Right atrium auricular region (tissue), 2 donors: ENCODE measurements around the gene WNT9A. TPM values are rescaled to one million over a fixed set of nuclear protein-coding genes. Genes with fewer than 3 reads are reported as not detected.

Source experiments
- DNase-seq: peaks from one replicate; pipeline ENCODE4 v3.0.0-alpha.2; 2019; ENCODE audit warnings: low spot score
- H3K27ac ChIP-seq, 2 donors: fragments of 200-600 bp; sonication (generic); 1 replicate in 1 of 2; 2 replicates in 1 of 2; pipeline ENCODE4 v1.5.1; 2016 to 2019
- H3K27me3 ChIP-seq, 2 donors: fragments of 200-600 bp; sonication (generic); one replicate each; pipeline versions ENCODE4 v1.5.1 to v1.6.0; 2017 to 2019
- H3K36me3 ChIP-seq: fragments of 200-600 bp; sonication (generic); one replicate; pipeline ENCODE4 v1.5.1; 2016
- H3K4me1 ChIP-seq, 2 donors: fragments of 200-600 bp; sonication (generic); one replicate each; pipeline versions ENCODE4 v1.5.1 to v1.6.0; 2017 to 2019
- H3K4me3 ChIP-seq, 2 donors: fragments of 200-600 bp; sonication (generic); 1 replicate in 1 of 2; 2 replicates in 1 of 2; pipeline ENCODE4 v1.5.1; 2017 to 2019; ENCODE audit warnings: mild to moderate bottlenecking in 1 of 2, moderate library complexity in 1 of 2
- H3K9me3 ChIP-seq, 2 donors: fragments of 200-600 bp; sonication (generic); one replicate each; pipeline ENCODE4 v1.5.1; 2019
- total RNA-seq, 2 donors: library from RNA; depleted of rRNA; stranded (reverse); fragments of >200 nt; gene quantifications; one replicate each; pipeline ENCODE4 v1.1.0, GENCODE V29; 2016
- TF ChIP-seq, protein P1 (sequence below), 2 donors: fragments of 200-600 bp; sonication (generic); IDR thresholded peaks; one replicate each; pipeline ENCODE4 v1.5.1; 2019; ENCODE audit warnings: antibody characterized with exemption in 2 of 2

The WNT9A gene
- total RNA-seq, 2 donors from 2014 or later, result 0.78 to 2.2 TPM

DNA sequence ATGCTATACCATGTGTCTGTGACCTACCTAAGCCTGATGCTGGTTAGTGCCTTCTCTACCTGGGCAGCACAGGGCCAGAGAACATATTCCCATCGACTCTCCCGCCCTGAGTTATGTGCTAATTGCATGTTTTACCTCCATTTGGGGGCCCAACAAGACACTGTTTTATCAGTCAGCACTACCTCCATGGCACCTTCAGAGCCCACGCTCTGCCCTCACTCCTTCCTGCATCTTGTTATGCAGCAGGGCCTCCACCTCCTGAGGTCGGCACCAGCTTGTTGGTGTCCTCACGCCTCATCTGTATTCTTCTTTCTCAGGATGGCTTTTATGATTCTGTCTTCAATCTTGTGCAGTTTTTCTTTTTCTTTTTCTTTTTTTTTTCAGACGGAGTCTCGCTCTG, 11.9 kb downstream of the WNT9A start:
- Histone ChIP-seq H3K4me1 (no peaks in the 10 kb centered on the region), H3K9me3 (no peaks in the 10 kb centered on the region), H3K27ac (no peak overlapping the region), H3K4me3 (no peak overlapping the region), H3K27me3 (no peaks in the 10 kb centered on the region), H3K36me3 (no peaks in the 10 kb centered on the region)
- TF ChIP-seq, protein P1, sequence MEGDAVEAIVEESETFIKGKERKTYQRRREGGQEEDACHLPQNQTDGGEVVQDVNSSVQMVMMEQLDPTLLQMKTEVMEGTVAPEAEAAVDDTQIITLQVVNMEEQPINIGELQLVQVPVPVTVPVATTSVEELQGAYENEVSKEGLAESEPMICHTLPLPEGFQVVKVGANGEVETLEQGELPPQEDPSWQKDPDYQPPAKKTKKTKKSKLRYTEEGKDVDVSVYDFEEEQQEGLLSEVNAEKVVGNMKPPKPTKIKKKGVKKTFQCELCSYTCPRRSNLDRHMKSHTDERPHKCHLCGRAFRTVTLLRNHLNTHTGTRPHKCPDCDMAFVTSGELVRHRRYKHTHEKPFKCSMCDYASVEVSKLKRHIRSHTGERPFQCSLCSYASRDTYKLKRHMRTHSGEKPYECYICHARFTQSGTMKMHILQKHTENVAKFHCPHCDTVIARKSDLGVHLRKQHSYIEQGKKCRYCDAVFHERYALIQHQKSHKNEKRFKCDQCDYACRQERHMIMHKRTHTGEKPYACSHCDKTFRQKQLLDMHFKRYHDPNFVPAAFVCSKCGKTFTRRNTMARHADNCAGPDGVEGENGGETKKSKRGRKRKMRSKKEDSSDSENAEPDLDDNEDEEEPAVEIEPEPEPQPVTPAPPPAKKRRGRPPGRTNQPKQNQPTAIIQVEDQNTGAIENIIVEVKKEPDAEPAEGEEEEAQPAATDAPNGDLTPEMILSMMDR (IDR thresholded peaks at IDR 0.05), result no peak
- no peak for DNase-seq

DNA sequence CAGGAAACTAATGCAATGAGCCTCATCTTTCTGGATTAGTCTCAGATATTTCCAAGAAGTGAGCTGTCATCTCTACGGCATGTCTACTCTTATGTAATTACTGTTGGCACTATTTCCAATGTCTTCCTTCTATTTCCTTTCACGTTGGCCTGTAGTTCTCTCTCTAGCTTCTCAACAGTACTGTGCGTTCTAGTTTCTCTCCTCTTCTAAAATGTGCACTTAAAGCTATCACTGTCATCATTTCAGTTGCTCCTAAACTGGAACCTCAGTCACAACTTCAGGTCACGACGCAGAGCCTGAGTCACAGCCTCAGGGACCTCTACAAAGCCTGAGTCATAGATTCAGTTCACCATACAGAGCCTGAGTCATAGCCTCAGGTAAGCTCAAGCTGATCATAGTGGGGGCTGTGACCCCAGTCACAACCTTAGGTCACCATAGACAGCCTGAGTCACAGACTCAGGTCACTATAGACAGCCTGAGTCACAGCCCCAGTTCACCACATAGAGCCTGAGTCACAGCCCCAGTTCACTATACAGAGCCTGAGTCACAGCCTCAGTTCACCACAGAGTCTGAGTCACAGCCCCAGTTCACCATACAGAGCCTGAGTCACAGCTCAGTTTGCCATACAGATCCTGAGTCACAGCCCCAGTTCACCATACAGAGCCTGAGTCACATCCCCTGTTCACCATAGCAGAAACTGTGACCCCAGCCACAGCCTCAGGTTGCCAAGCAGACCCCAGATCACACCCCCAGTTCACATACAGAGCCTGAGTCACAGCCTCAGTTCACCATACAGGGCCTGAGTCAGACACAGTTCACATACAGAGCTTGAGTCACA, 13.0 kb downstream of the WNT9A start:
- H3K36me3 ChIP-seq, result no peaks in the 10 kb centered on the region
- TF ChIP-seq, protein P1 (IDR thresholded peaks at IDR 0.05), result no peak
- no peaks in the 10 kb centered on the region for H3K4me1 ChIP-seq
- no peak overlapping the region for H3K4me3 ChIP-seq
- H3K27ac ChIP-seq, result peak overlapping the region in 1 of 2 donors; percentile 40
- H3K27me3 ChIP-seq, result no peaks in the 10 kb centered on the region
- H3K9me3 ChIP-seq, result no peaks in the 10 kb centered on the region
- peak; percentile 68 for DNase-seq

DNA sequence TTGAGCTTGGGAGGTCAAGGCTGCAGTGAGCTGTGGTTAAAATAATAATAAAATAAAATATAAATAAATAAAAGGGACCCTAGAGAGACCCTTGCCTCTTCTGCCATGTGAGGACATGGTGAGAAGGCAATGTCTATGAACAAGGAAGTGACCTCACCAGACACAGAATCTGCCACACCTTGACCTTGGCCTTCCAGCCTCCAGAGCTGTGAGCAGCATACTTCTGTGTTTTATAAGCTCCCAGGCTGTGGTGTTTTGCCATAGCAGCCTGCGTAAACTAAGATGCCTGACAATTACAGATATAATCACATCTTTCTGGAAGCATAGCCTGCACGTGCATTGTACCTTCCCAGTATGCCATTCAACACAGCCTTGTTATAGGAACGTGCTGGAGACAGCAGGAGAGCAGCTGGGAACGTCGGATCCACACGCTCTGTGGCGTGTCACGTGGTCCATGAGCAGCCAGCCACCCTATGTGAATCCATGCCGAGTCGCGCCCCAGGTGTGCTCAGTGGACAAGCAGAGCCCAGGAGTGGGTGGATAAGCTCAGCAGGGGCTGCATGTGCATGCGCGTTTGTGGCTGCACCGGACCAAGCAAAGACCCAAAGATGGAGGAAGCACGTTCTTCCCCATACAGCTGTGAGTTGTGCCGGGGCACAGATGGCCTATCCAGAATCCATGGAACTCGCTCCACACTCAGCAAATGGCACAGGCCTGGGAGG, 17.8 kb downstream of the WNT9A start:
- no peak for DNase-seq

DNA sequence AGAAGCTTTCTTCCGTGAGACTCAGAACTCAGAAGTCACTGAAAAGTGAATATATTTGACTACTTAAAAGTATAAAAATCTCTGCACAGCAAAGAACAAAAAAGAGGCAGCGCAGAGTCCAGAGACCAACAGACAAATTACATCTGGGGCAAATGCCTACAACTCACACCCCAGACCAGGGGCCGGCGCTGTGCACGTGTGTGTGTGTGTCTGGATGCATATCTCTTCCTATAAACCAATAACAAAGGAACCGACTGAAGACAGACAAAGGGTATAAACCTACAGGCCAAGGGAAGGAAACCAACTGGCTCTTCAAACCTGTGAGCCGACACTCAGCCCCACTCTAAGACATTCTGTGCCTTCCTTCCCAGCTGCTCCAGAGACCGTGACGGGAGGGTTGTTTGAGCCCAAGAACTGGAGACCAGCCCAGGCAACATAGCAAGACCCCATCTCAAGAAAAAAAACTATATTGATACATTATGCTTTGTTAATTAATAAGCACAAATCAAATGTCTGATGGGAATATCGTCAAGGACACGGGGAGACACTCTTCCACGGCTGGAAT, 18.8 kb downstream of the WNT9A start:
- H3K27ac ChIP-seq, result no peak overlapping the region
- no peaks in the 10 kb centered on the region for H3K9me3 ChIP-seq
- no peaks in the 10 kb centered on the region for H3K27me3 ChIP-seq
- H3K4me1 ChIP-seq, result no peaks in the 10 kb centered on the region
- no peaks in the 10 kb centered on the region for H3K36me3 ChIP-seq
- TF ChIP-seq, protein P1 (IDR thresholded peaks at IDR 0.05), result no peak
- no peak for DNase-seq
- H3K4me3 ChIP-seq, result no peak overlapping the region

More for the DNA sequence above, 17.8 kb downstream of the WNT9A start:
- Histone ChIP-seq H3K4me1 (no peaks in the 10 kb centered on the region), H3K9me3 (no peaks in the 10 kb centered on the region), H3K36me3 (no peaks in the 10 kb centered on the region), H3K4me3 (no peak overlapping the region), H3K27ac (no peak overlapping the region), H3K27me3 (no peaks in the 10 kb centered on the region)
- TF ChIP-seq, protein P1 (IDR thresholded peaks at IDR 0.05), result no peak

DNA sequence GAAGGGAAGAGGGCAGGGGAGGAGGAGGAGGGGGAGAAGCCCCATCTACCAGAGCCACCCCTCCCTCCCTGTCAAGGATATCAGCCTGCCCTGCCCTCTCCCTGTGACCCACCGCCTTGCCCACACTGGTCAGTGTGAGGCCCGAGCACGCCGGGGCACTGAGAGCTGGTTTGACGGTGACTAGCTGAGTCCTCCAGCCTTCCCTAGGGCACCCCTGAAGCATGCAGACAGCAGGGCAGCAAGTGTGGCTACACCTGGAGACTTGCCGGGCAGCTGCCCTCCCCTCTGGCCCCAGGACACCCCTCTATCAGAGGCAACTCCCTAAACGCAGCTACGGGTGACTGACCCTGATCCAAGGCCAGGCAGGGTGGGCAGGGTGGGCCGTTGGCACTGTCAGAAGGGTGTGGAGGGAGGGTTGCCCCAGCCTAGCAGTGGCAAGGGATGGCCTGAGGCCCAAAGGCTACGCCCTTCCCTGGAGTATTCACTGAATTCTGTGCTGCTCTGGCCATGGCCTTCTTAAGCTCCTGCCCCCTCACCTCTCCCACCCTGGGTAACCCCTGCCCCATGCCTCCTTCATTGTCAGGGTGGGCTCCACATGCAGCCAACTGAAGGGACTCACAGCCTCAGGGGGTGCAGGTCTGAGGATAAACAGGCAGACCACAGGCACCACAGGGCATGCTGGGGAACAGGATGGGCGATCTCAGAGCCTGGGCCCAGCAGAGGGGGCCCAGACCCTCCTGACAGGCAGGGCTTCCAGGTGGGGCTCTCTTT, 19.6 kb downstream of the WNT9A start:
- TF ChIP-seq, protein P1 (IDR thresholded peaks at IDR 0.05), result no peak
- no peak for DNase-seq
- H3K4me3 ChIP-seq, result no peak overlapping the region
- H3K27me3 ChIP-seq, result no peaks in the 10 kb centered on the region
- no peaks in the 10 kb centered on the region for H3K4me1 ChIP-seq
- no peak overlapping the region for H3K27ac ChIP-seq
- no peaks in the 10 kb centered on the region for H3K9me3 ChIP-seq
- no peaks in the 10 kb centered on the region for H3K36me3 ChIP-seq
